H9 (cell line): ENCODE results near the gene DENND1C. TPM values are rescaled to one million over a fixed set of nuclear protein-coding genes. Genes with fewer than 3 reads are reported as not detected.

Experiments used
- DNase-seq: peaks from one replicate; pipeline ENCODE4 v3.0.0-alpha.2; 2017
- H2AFZ ChIP-seq: one replicate; pipeline ENCODE4 v1.6.1; 2013; ENCODE audit warnings: mild to moderate bottlenecking, low read length, control low read depth, moderate library complexity
- H2AK5ac ChIP-seq: 2 replicates; pipeline ENCODE4 v1.6.1; 2013; ENCODE audit warnings: low read length, control low read depth, mixed read lengths; ENCODE audit not compliant: insufficient read length
- H2BK120ac ChIP-seq: one replicate; pipeline ENCODE4 v1.6.1; 2013; ENCODE audit warnings: low read depth, mild to moderate bottlenecking, low read length, control low read depth, inconsistent platforms; ENCODE audit not compliant: poor library complexity, severe bottlenecking
- H2BK12ac ChIP-seq: 2 replicates; pipeline ENCODE4 v1.6.1; 2013; ENCODE audit warnings: low read length, control low read depth, mixed read lengths, low read depth; ENCODE audit not compliant: insufficient read length
- H2BK15ac ChIP-seq: 2 replicates; pipeline ENCODE4 v1.6.1; 2013; ENCODE audit warnings: low read depth, low read length, control low read depth
- H2BK20ac ChIP-seq: one replicate; pipeline ENCODE4 v1.6.1; 2013; ENCODE audit warnings: low read depth, mild to moderate bottlenecking, low read length, control low read depth, inconsistent platforms; ENCODE audit not compliant: poor library complexity, severe bottlenecking
- H2BK5ac ChIP-seq: 2 replicates; pipeline ENCODE4 v1.6.1; 2013; ENCODE audit warnings: low read length, control low read depth, mixed read lengths; ENCODE audit not compliant: insufficient read length
- H3K14ac ChIP-seq: 2 replicates; pipeline ENCODE4 v1.6.1; 2013; ENCODE audit warnings: low read length, control low read depth; ENCODE audit not compliant: insufficient read depth
- H3K18ac ChIP-seq: 2 replicates; pipeline ENCODE4 v1.6.1; 2013; ENCODE audit warnings: low read depth, mild to moderate bottlenecking, mixed read lengths, low read length, control low read depth; ENCODE audit not compliant: insufficient read length
- H3K23ac ChIP-seq: 2 replicates; pipeline ENCODE4 v1.6.1; 2013; ENCODE audit warnings: low read length, control low read depth, mixed read lengths, low read depth; ENCODE audit not compliant: insufficient read length
- H3K23me2 ChIP-seq: 2 replicates; pipeline ENCODE4 v1.6.1; 2013; ENCODE audit warnings: low read depth, mild to moderate bottlenecking, mixed read lengths, low read length, control low read depth; ENCODE audit not compliant: insufficient read length, poor library complexity, severe bottlenecking
- H3K27ac ChIP-seq: 2 replicates; pipeline ENCODE4 v1.5.1; 2013; ENCODE audit warnings: low read length, control low read depth, mixed read lengths, low read depth; ENCODE audit not compliant: insufficient read length
- H3K27me3 ChIP-seq: 2 replicates; pipeline ENCODE4 v1.6.1; 2013; ENCODE audit warnings: low read length, control low read depth, inconsistent platforms; ENCODE audit not compliant: insufficient read depth
- H3K4ac ChIP-seq: 2 replicates; pipeline ENCODE4 v1.6.1; 2013; ENCODE audit warnings: low read depth, mild to moderate bottlenecking, control low read depth, inconsistent platforms, low read length, moderate library complexity
- H3K4me1 ChIP-seq: 2 replicates; pipeline ENCODE4 v1.6.1; 2013; ENCODE audit warnings: low read length, control low read depth, inconsistent platforms; ENCODE audit not compliant: insufficient read depth
- H3K4me2 ChIP-seq: 2 replicates; pipeline ENCODE4 v1.6.1; 2013; ENCODE audit warnings: low read length, control low read depth, mixed read lengths; ENCODE audit not compliant: insufficient read length, insufficient read depth
- H3K56ac ChIP-seq: 2 replicates; pipeline ENCODE4 v1.6.1; 2013; ENCODE audit warnings: low read depth, mild to moderate bottlenecking, mixed read lengths, low read length, control low read depth; ENCODE audit not compliant: insufficient read length
- H3K79me1 ChIP-seq: 2 replicates; pipeline ENCODE4 v1.6.1; 2013; ENCODE audit warnings: low read depth, mild to moderate bottlenecking, moderate library complexity, low read length, control low read depth, inconsistent platforms; ENCODE audit not compliant: insufficient read depth, poor library complexity, severe bottlenecking
- H3K79me2 ChIP-seq: 2 replicates; pipeline ENCODE4 v1.6.1; 2013; ENCODE audit warnings: low read length, control low read depth, inconsistent platforms; ENCODE audit not compliant: insufficient read depth
- H3K9ac ChIP-seq: 2 replicates; pipeline ENCODE4 v1.6.1; 2013; ENCODE audit warnings: low read length, control low read depth, mixed read lengths; ENCODE audit not compliant: insufficient read length; ENCODE audit errors: extremely low read depth
- H3K9me3 ChIP-seq: one replicate; pipeline ENCODE4 v1.6.1; 2013; ENCODE audit warnings: low read depth, low read length, inconsistent platforms; ENCODE audit not compliant: control insufficient read depth
- H3T11ph ChIP-seq: one replicate; pipeline ENCODE4 v1.6.1; 2013; ENCODE audit warnings: mild to moderate bottlenecking, low read length, control low read depth, inconsistent platforms
- H4K20me1 ChIP-seq: one replicate; pipeline ENCODE4 v1.6.1; 2013; ENCODE audit not compliant: control insufficient read depth, insufficient read length, insufficient read depth
- H4K5ac ChIP-seq: 2 replicates; pipeline ENCODE4 v1.6.1; 2013; ENCODE audit warnings: low read depth, mild to moderate bottlenecking, mixed read lengths, low read length, control low read depth; ENCODE audit not compliant: insufficient read length
- H4K8ac ChIP-seq: replicated peaks from 2 replicates; pipeline ENCODE4 v1.6.1; 2013; ENCODE audit warnings: low read length, control low read depth, mixed read lengths, low read depth; ENCODE audit not compliant: insufficient read length
- H4K91ac ChIP-seq: 2 replicates; pipeline ENCODE4 v1.6.1; 2013; ENCODE audit warnings: low read depth, mild to moderate bottlenecking, moderate library complexity, mixed read lengths, low read length, control low read depth; ENCODE audit not compliant: insufficient read length
- H3K27ac Mint-ChIP-seq, 3 experiments: 2 replicates in 2 of 3; 3 replicates in 1 of 3; pipeline ENCODE4 v1.8.0; 2020 to 2021; ENCODE audit warnings: mixed read lengths in 3 of 3, mild to moderate bottlenecking in 1 of 3, moderate library complexity in 1 of 3
- H3K27me3 Mint-ChIP-seq: 2 replicates; pipeline ENCODE4 v1.8.0; 2021; ENCODE audit warnings: low read depth, mild to moderate bottlenecking, moderate library complexity, mixed read lengths
- H3K36me3 Mint-ChIP-seq, 3 experiments: 2 replicates in 2 of 3; 3 replicates in 1 of 3; pipeline ENCODE4 v1.8.0; 2020 to 2021; ENCODE audit warnings: low read depth in 3 of 3, mixed read lengths in 3 of 3; ENCODE audit not compliant: insufficient read depth in 1 of 3
- H3K4me1 Mint-ChIP-seq, 2 experiments: 2 replicates each; pipeline ENCODE4 v1.8.0; 2020; ENCODE audit warnings: mixed read lengths in 2 of 2
- H3K4me3 Mint-ChIP-seq, 2 experiments: 2 replicates in 1 of 2; 3 replicates in 1 of 2; pipeline ENCODE4 v1.8.0; 2020 to 2021; ENCODE audit warnings: mild to moderate bottlenecking in 2 of 2, mixed read lengths in 2 of 2, moderate library complexity in 1 of 2
- H3K9me3 Mint-ChIP-seq, 2 experiments: 2 replicates in 1 of 2; 3 replicates in 1 of 2; pipeline ENCODE4 v1.8.0; 2020; ENCODE audit warnings: mild to moderate bottlenecking in 2 of 2, mixed read lengths in 2 of 2, moderate library complexity in 1 of 2
- CTCF ChIP-seq: fragments of 200-600 bp; sonication (generic); conservative IDR thresholded peaks from 3 replicates; pipeline ENCODE4 v1.8.0; 2021; ENCODE audit warnings: antibody characterized with exemption, mild to moderate bottlenecking
- whole genome bisulfite sequencing: extraction: QIAGEN DNeasy Blood & Tissue Kit; methylation state at CpG from one replicate; pipeline ENCODE4 v1.1.7; 2013; ENCODE audit warnings: missing lambda C conversion rate, low lambda C conversion rate, mixed read lengths; ENCODE audit not compliant: insufficient read length; ENCODE audit errors: extremely low coverage; 5-methylcytosine and 5-hydroxymethylcytosine counted together
- total RNA-seq: library from RNA; stranded (reverse); gene quantifications from 2 replicates; pipeline ENCODE4 v1.2.1, GENCODE V29; 2021

DENND1C gene
- total RNA-seq, 1 experiment from 2014 or later, result 2.4 TPM

- peaks cover 0 to 24% (median 4%) of the 10 kb centered on the region in 3 experiments; a peak in 5 of 7 replicates for H3K36me3 Mint-ChIP-seq
Observed at GRCh38 chr19:6494438-6495036, 12.9 kb upstream of the DENND1C start.

More at GRCh38 chr19:6494438-6495036, 12.9 kb upstream of the DENND1C start:
- Histone ChIP-seq H3K23me2 (peaks cover 3% of the 10 kb centered on the region), H2BK15ac (no peak overlapping the region), H2BK120ac (no peak overlapping the region), H4K91ac (no peak overlapping the region), H3K9me3 (no peaks in the 10 kb centered on the region), H3K4ac (no peak overlapping the region), H3T11ph (no peak overlapping the region), H2AK5ac (no peak overlapping the region), H2AFZ (no peak overlapping the region), H3K27me3 (no peaks in the 10 kb centered on the region), H3K4me2 (no peak overlapping the region), H3K4me1 (no peaks in the 10 kb centered on the region), H3K14ac (no peak overlapping the region), H3K23ac (no peak overlapping the region), H4K5ac (no peak overlapping the region), H4K20me1 (no peaks in the 10 kb centered on the region), H3K9ac (no peak overlapping the region), H3K27ac (no peak overlapping the region), H2BK5ac (no peak overlapping the region), H3K79me1 (no peaks in the 10 kb centered on the region), H3K18ac (no peak overlapping the region), H2BK12ac (no peak overlapping the region), H3K56ac (no peak overlapping the region), H3K79me2 (no peaks in the 10 kb centered on the region), H2BK20ac (no peak overlapping the region), H4K8ac (no peak overlapping the region)
- Mint-ChIP-seq H3K27me3 (peaks cover 17% of the 10 kb centered on the region), H3K9me3 (peaks cover 2 to 3% of the 10 kb centered on the region in 2 experiments; a peak in 1 of 5 replicates), H3K4me3 (no peak overlapping the region), H3K27ac (no peak overlapping the region), H3K4me1 (no peaks in the 10 kb centered on the region)
- no peak for TF ChIP-seq CTCF
- WGBS, result no CpG with 5 or more reads among the region's 8 CpGs
- DNase-seq, result no peak
